Subcutaneous adipose tissue (tissue), 4 donors: Measurements from ENCODE around the gene VASP. TPM values are rescaled to one million over a fixed set of nuclear protein-coding genes. Genes with fewer than 3 reads are reported as not detected.

Experiments
- CTCF ChIP-seq: fragments of 450-650 bp; IDR thresholded peaks from one replicate; pipeline ENCODE4 v1.5.1; 2016; ENCODE audit warnings: low read depth, mild to moderate bottlenecking, control low read depth, antibody characterized with exemption, moderate library complexity
- total RNA-seq, 4 donors: library from RNA; depleted of rRNA; stranded (reverse); fragments of >200 nt; gene quantifications; one replicate each; pipeline ENCODE4 v1.1.0, GENCODE V29; 2016

Gene VASP
- total RNA-seq, 4 donors from 2014 or later: 24.9 to 44.5 (median 40.5) TPM

GRCh38 chr19:45500918-45501729 is 6.2 kb upstream of the VASP start:
- no peak for TF ChIP-seq CTCF

GRCh38 chr19:45501730-45502014 is 5.6 kb upstream of the VASP start:
- no peak for TF ChIP-seq CTCF

GRCh38 chr19:45502111-45502510 is 5.2 kb upstream of the VASP start:
- TF ChIP-seq CTCF: no peak

GRCh38 chr19:45503909-45504308 is 3.4 kb upstream of the VASP start:
- TF ChIP-seq CTCF: no peak

- no peak for TF ChIP-seq CTCF
These were observed 1.9 kb upstream of the VASP start for GRCh38 chr19:45505151-45505995.

GRCh38 chr19:45505996-45506245 is 1.4 kb upstream of the VASP start:
- TF ChIP-seq CTCF: no peak

GRCh38 chr19:45506246-45506988 is 862 bp upstream of the VASP start:
- TF ChIP-seq CTCF: no peak
